PC-3 (cell line): ENCODE results near the gene HNRNPM.

Experiments used
- CTCF ChIP-seq: fragments of 300-600 bp; sonication (generic); conservative IDR thresholded peaks from 2 replicates; pipeline ENCODE4 v1.5.1; 2017; ENCODE audit warnings: antibody characterized with exemption, low read depth, mild to moderate bottlenecking, low read length
- EZH2phosphoT487 ChIP-seq: fragments of 300-600 bp; sonication (generic); IDR thresholded peaks from 2 replicates; pipeline ENCODE4 v1.6.1; 2018; ENCODE audit warnings: mild to moderate bottlenecking, antibody characterized with exemption, low read length, borderline replicate concordance

DNA sequence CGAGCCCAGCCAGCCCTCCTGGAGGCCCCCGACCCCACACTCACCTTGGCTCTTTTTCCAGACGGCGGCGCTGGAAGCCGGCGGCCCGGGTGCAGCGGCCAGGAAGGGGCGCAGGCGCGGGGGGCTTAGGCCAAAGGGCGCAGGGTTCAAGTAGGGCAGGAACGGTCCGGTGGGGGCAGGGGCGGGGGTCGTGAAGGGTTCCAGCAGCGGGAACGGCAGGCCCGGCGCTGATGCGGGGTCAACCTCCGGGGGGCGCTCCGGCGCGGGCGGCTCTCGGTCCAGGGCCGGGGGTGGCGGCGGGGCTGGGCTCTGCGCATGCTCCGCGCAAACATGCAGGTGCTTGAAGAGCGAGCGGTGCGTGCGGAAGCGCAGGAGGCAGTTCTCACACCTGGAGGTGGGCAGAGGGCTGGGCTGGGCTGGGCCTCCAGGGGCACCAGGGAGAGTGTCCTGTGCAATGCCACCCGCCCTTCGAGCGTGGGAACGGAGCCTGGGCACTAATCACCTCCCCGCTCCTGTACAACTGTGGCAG lies 66.9 kb downstream of the HNRNPM start:
- TF ChIP-seq CTCF = no peak; the same call in 1 of the 2 replicates
- TF ChIP-seq EZH2phosphoT487 = no peak
